GM12801 (cell line): ENCODE data around the gene DISC1.

Experiments
- CTCF ChIP-seq: IDR thresholded peaks from one replicate; pipeline ENCODE4 v1.5.1; 2011; ENCODE audit warnings: control low read depth; ENCODE audit not compliant: insufficient read length; ENCODE audit errors: extremely low read depth

The DISC1 gene

GRCh38 chr1:231666937-231667608, 40.5 kb downstream of the DISC1 start:
- TF ChIP-seq CTCF: no peak

- no peak for TF ChIP-seq CTCF
These were observed 41.4 kb downstream of the DISC1 start for GRCh38 chr1:231667896-231668506.

GRCh38 chr1:231668826-231669225, 42.2 kb downstream of the DISC1 start:
- TF ChIP-seq CTCF: no peak

GRCh38 chr1:231670755-231671154, 44.2 kb downstream of the DISC1 start:
- TF ChIP-seq CTCF: no peak

- TF ChIP-seq CTCF: no peak
These were observed 48.0 kb downstream of the DISC1 start for GRCh38 chr1:231674575-231674974.

- TF ChIP-seq CTCF: no peak
These were observed 49.9 kb downstream of the DISC1 start for GRCh38 chr1:231676487-231676886.

GRCh38 chr1:231677442-231677841, 50.9 kb downstream of the DISC1 start:
- no peak for TF ChIP-seq CTCF
